Fibroblast of lung (primary cell): Measurements from ENCODE around the gene ZGPAT.

ENCODE experiments used
- EZH2 ChIP-seq: IDR thresholded peaks from 2 replicates; pipeline ENCODE4 v1.5.1; 2012; ENCODE audit warnings: low read length, control low read depth, mild to moderate bottlenecking; ENCODE audit errors: missing control alignments
- TF ChIP-seq, protein P1 (sequence below), 2 donors: IDR thresholded peaks in 1 of 2; conservative IDR thresholded peaks in 1 of 2; 1 replicate in 1 of 2; 2 replicates in 1 of 2; pipeline ENCODE4 v1.5.1; 2011 to 2012; ENCODE audit warnings: low read length in 2 of 2, control low read depth in 1 of 2, inconsistent platforms in 1 of 2, low read depth in 1 of 2, mild to moderate bottlenecking in 1 of 2

DNA sequence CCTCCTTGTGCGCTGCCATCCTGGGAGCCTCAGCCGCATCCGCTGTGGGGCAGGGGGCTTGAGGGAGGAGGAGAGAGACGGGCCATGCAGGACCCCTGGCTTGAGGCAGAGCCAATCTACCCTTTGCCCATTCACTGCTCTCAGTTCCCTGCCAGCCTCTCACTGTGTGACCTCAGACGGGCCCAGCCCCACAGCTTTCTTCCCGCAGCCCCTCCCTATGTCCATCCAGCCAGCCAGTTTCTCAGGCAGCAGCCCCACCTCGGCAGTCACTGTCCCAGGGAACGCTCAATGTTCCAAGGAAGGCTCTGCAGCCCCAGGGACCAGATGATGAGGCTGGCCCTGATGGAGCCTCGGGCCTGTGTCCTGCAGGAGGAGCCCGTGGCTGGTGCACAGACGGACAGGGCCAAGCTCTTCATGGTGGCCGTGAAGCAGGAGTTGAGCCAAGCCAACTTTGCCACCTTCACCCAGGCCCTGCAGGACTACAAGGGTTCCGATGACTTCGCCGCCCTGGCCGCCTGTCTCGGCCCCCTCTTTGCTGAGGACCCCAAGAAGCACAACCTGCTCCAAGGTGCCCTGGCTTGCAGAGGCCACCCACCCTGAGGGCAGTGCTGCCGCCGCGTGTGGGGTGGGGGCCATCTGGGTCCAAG, 15.3 kb upstream of the ZGPAT start:
- TF ChIP-seq, protein P1, sequence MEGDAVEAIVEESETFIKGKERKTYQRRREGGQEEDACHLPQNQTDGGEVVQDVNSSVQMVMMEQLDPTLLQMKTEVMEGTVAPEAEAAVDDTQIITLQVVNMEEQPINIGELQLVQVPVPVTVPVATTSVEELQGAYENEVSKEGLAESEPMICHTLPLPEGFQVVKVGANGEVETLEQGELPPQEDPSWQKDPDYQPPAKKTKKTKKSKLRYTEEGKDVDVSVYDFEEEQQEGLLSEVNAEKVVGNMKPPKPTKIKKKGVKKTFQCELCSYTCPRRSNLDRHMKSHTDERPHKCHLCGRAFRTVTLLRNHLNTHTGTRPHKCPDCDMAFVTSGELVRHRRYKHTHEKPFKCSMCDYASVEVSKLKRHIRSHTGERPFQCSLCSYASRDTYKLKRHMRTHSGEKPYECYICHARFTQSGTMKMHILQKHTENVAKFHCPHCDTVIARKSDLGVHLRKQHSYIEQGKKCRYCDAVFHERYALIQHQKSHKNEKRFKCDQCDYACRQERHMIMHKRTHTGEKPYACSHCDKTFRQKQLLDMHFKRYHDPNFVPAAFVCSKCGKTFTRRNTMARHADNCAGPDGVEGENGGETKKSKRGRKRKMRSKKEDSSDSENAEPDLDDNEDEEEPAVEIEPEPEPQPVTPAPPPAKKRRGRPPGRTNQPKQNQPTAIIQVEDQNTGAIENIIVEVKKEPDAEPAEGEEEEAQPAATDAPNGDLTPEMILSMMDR (conservative IDR thresholded peaks at IDR 0.05 in 1 of 2, IDR thresholded peaks at IDR 0.05 in 1 of 2; ENCODE audit: low read depth in 1 of 2, low read length in 2 of 2), result peak in 1 of 2 donors; percentile 13
- TF ChIP-seq EZH2, result no peak
